Muscle of back (tissue), 11 donors: ENCODE data around the gene RAB40C. TPM values are rescaled to one million over a fixed set of nuclear protein-coding genes. Genes with fewer than 3 reads are reported as not detected.
A peak's percentile ranks its signal among the peaks of the same experiment; 100 is the strongest.

Experiments
- DNase-seq, 3 donors: peaks; one replicate each; pipeline versions ENCODE4 v3.0.0 to v3.0.0-alpha.2; 2013
- polyA plus RNA-seq, 10 donors: library from polyadenylated mRNA; unstranded; fragments of 120-200 nt; gene quantifications; one replicate each; pipeline ENCODE4 v1.2.1, GENCODE V29; 2013; ENCODE audit not compliant: insufficient read length in 10 of 10

The RAB40C gene
- polyA plus RNA-seq, 10 donors: 8.9 to 15.7 (median 10.8) TPM

DNA sequence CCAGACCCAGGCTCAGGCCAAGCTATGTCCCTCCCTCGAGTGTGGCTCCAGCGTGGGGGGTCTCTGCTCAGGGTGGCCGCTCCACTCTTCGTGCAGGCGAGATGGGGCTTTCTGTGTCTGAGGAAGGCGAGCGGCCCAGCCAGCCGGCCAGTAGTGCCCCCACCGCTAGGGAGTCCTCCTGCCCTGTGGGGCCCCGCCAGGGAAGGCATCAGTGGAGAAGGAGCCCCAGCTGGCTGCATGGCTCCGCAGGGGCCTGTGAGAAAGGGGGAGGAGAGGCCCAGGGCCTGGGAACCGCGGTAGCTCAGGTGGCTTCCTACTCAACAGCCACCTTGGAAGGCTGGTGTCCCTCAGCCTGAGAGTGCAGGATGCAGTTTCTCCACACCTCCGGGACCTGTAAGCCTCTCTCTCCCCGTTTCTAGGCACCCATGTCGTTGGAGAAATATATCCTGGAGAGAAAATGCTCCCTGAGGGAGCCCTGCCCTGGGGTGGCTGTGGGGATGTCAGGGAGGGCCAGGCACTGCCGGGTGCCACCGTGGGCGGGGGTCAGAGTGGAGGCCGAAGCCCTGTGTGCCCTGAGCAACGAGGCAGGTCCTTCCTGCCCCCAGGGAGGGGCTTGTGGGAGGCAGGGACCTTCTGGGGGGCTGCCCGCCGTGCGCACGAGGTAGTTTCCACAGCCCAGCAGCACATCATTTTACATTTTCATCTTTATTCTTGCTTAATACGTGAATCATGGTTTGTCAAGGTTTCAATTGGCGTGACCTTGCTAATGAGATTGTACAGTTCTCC lies 16.8 kb upstream of the RAB40C start:
- DNase-seq: no peak

DNA sequence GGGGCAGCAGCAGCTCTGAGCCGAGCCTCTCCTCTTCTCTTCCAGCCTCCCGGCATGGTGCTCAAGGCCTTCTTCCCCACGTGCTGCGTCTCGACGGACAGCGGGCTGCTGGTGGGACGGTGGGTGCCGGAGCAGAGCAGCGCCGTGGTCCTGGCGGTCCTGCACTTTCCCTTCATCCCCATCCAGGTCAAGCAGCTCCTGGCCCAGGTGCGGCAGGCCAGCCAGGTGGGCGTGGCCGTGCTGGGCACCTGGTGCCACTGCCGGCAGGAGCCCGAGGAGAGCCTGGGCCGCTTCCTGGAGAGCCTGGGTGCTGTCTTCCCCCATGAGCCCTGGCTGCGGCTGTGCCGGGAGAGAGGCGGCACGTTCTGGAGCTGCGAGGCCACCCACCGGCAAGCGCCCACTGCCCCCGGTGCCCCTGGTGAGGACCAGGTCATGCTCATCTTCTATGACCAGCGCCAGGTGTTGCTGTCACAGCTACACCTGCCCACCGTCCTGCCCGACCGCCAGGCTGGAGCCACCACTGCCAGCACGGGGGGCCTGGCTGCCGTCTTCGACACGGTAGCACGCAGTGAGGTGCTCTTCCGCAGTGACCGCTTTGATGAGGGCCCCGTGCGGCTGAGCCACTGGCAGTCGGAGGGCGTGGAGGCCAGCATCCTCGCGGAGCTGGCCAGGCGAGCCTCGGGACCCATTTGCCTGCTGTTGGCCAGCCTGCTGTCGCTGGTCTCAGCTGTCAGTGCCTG lies 15.7 kb upstream of the RAB40C start:
- no peak for DNase-seq

DNA sequence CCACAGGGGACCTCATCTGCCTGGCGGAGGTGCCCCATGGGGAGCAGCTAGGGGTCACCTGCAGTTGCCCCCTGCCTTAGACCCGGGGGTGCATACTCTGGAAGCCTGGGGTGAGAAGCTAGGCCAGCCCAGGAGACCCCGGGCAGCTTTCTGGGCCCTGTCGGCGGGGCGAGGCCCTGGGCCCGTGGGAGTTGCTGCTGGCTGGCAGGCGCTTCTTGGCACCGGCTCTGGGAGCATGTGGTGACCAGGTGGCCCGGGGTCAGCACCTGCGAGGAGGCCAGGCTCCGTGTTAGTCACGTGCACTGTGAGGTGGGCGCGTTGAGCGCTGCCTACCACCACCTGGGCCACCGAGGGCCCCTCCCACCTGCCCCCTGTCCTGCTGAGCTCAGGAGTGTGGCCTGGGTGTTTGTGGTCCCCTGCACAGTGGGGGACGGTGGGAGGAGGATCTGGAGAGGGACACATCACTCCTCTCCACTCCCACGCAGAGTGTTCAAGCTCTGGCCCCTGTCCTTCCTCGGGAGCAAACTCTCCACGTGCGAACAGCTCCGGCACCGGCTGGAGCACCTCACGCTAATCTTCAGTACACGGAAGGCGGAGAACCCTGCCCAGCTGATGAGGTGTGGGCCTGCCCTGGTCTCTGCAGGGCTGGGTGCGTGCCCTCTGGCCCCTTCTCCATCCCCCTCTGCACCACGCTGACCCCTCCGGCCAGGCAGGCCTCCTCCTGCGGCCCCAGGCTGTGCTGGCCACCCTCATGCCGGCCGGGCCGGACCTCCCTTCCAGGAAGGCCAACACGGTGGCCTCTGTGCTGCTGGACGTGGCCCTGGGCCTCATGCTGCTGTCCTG lies 14.3 kb upstream of the RAB40C start:
- DNase-seq: no peak

DNA sequence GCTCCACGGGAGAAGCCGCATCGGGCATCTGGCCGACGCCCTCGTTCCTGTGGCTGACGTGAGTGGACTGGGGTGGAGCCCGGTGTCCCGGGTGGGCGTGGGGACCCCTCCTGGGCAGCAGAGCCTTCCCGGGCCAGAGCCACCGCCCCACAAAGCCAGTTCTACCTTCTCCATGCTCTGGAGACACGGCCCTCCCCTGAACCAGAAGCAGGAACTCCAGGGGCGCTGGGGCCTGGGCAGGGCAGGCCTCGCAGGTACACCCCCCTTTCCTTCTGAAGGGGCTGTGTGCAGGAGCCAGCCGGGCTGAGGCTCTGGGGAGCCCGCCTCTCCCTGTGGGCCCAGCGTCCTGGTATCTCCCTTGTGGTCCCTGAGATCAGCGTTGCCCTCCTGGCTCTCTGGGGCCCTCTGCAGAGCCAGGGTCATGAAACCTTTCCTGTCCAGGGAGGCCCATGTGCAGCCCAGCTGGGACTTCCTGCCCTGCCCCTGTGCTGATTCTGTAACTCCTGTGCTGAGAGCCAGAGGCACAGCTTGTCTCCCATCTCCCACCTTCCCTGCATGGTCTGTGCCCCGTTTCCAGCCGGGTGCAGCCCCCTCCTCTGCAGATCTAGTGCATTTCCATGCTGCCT lies 13.6 kb upstream of the RAB40C start:
- DNase-seq: no peak

DNA sequence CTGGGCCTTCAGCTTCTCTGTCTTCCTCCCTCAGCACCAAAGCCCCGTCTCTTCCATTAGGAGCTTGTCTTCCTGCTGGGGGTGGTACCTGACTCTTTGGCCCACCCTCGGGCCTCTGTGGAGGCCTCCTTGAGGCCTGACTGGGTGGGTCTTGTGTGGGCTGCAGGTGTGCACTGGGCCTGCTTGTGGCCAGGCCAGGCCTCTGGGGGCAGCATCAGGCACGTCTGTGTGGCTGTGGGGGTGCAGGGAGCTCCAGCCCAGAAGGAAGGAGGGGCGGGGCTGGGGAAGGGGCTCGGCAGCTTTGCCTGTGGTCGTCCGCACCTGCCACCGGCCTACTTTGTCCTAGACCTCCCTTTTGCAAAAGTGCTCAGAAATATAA lies 13.1 kb upstream of the RAB40C start:
- DNase-seq: no peak

DNA sequence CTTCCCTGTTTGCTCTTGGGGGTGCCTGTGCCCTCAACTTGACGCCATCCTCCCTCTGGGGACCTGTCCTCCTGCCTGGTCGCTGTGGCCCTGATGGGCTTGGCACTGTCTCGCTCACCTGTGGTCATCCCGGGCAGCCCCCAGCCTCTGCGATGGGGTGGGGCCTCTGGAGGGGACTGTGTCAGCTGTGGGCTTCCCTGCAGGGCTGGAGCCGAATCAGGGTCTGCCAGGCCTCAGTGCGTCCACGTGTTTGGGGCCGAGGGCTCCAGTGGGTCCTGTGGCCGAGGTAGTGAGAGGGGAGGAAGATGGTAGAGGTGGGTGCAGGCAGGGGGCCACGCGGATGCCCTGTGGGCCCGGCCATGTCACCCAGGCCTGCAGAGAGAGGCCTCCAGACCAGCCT lies 12.1 kb upstream of the RAB40C start:
- no peak for DNase-seq

DNA sequence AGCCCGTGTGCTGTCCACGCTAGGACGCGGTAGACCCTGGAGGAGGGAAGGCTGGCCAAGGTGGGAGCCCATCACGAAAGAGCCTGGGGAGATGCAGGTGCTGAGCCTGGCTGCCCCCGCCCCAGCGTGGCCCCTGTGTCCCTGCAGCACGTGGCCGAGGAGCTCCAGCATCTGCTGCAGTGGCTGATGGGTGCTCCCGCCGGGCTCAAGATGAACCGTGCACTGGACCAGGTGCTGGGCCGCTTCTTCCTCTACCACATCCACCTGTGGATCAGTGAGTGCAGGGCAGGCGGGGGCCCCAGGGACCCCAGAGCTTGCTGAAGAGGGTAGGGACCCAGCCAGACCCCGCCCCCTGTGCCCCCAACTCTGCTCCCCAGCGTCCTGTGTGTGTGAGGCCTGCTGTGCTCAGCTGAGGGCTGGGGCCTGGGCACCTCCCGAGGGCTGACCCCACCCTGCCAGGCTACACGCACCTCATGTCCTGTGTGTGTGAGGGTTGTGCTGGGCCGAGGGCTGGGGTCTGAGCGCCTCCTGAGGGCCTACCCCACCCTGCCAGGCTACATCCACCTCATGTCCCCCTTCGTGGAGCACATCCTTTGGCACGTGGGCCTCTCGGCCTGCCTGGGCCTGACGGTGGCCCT lies 11.5 kb upstream of the RAB40C start:
- no peak for DNase-seq

DNA sequence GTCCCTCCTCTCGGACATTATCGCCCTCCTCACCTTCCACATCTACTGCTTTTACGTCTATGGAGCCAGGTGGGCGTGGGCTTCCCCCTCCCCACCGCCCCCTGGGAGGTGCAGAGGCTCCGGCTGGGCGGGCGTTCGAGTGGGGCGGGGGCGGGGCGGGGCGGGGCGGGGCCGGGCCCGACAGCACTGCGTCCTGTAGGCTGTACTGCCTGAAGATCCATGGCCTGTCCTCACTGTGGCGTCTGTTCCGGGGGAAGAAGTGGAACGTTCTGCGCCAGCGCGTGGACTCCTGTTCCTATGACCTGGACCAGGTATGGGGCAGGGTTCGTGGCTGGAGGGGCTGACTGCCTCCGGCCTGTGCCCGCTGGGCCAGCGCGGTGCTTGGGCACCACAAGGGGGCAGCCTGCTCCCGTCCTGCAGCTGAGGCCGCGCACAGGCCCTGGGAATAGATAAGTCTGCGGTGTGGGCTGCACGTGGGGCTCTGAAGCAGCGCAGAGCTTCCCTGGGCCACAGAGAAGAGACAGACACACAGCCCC lies 10.9 kb upstream of the RAB40C start:
- DNase-seq: peak; percentile 41 to 76 (median 53)

DNA sequence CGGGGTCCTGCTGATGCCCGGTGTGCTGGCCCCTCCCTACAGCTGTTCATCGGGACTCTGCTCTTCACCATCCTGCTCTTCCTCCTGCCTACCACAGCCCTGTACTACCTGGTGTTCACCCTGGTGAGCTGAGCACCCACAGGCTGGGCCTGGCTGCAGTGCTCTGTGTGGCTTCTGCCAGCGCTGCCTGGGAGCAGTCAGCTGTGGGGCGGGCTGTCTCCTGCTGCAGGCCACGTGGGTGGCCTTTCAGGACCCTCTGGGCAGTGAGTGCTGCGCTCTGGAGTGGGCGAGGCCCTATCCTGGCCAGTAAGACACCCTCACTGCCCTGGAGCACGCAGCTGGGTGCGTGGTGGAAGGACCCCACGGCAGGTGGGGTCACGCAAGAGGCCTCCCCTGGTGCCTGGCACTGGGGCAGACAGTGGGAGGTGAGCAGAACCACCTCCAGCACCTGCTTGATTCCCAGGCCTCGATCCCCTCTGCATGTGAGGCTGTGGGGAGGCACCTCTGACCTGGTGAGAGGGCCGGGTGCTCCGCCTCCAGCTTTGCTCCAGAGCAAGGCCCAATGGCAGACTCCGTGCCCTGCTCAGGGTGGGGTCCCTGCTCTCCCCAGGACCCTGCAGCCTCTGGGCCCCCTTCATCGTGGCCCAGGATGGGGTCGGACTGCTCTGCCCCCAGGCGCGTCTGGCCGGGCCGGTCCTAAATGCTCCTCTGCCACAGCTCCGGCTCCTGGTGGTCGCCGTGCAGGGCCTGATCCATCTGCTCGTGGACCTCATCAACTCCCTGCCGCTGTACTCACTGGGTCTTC lies 9.5 kb upstream of the RAB40C start:
- DNase-seq: no peak

DNA sequence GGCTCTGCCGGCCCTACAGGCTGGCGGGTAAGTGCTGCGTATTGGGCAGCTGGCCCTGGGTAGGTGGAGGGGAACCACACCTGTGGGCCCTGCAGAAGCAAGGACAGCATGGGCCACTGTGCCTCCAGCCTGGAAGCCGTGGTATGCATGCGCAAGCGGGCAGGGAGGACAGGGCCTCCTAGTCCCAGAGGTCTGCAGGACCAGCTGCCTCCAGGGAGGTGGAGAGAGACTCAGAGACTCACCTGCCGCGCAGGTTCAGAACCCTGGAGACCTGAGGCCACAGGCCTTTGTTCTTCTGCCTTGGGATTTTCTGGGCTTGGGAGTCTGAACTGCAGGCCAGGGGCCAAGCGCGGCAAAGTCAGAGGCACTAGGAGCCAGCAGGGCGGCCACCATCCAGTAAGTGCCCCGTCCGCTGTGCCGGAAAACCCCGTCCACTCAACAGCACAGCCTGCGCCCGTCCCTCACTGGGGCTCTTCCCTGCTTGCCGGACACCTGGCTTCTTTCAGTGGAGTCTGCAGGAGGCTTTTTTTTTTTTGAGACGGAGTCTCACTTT lies 8.8 kb upstream of the RAB40C start:
- no peak for DNase-seq

DNA sequence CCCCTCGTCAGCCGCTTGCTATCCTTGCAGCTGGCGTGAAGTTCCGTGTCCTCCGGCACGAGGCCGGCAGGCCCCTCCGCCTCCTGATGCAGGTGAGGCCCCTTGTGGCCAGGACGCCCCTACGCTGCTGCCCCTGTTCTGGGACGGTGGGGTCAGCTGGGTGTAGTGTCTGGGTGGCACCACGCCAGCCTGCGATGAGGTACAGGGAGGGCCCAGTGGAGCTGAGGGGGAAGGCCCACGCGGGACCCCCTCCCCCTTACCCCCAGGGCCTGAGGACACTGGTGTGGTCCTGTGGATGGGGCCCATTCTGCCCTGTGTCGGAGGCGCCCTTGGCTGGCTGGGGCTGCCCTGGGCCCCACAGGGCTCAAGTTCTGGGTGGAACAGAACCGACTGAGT lies 7.7 kb upstream of the RAB40C start:
- no peak for DNase-seq

DNA sequence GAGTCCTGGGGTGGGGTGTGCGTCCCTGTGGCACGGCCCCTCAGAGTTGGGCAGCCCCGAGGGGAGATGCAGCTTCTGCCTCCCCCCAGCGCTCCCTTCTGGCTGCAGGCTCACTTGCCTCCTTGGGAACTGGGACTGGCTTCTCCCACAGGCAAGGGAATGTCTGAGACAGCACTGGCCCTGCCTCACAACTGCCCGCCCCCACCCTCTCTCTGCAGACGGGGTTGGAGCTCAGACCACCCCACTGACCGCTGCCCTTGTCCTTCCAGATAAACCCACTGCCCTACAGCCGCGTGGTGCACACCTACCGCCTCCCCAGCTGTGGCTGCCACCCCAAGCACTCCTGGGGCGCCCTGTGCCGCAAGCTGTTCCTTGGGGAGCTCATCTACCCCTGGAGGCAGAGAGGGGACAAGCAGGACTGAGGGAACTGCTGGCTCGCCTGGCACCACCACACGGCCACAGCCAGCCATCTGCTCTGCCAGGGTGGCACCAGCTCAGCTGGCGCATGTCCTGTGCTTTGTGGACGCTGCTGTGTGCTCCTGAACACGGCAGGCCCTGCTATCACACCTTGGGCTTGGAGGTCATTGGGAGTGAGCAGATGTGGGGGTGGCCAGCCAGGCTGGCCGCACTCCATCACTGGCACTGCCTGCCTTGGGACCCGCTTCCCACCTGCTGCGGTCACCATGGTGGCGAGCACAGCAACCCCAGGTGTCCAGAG lies 7.1 kb upstream of the RAB40C start:
- no peak for DNase-seq

DNA sequence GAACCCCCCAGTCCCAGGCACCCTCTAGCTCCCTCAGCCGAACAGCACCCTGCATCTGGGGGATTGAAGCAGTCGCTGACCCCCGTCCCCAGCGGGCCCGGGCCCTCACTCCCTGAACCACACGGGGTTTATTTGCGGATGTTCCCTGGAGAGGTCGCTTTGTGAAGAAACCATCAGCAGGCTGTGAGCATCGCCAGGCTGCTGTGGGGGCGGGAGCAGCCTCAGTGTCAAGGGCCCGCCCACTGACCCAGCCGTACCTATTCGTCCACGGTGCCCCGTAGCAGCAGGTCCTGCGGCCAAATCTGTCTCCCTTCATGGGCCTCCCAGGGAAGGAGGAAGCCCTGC lies 6.4 kb upstream of the RAB40C start:
- no peak for DNase-seq

DNA sequence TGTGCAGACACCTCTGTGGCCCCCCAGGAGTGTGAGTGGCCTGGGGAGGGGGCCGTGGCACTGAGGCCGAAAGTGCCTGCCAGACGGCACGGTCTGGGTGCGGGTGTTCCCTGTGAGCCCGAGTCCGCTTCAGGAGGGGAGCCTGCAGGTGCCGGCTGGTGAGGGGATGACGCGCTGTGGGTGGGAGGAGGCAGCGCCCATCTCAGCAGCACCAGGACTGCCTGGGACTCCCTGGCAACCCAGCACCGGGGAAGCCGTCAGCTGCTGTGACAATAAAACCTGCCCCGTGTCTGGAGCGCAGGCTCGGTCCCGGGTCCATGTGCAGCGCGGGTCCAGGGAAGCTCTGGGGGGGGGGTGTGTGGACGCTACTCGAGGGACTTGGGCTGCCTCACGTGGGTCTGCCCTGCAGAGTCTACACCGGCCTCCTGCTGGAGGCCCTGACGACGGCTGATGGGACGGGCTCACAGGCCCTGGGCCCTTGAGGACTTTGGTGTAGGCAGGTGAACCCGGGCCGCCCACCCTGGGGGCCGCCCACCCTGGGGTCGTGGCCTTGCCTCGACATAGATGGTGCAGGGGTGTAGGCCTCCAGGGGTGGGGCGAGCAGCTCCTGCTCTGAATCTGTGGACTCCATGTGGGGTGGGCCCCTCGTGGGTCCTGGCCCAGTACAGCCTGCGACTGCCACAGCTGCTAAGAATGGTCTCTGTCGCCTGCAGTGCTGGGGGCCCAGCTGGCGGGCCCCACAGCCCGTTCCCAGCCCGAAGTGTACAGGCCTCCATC lies 5.9 kb upstream of the RAB40C start:
- no peak for DNase-seq

DNA sequence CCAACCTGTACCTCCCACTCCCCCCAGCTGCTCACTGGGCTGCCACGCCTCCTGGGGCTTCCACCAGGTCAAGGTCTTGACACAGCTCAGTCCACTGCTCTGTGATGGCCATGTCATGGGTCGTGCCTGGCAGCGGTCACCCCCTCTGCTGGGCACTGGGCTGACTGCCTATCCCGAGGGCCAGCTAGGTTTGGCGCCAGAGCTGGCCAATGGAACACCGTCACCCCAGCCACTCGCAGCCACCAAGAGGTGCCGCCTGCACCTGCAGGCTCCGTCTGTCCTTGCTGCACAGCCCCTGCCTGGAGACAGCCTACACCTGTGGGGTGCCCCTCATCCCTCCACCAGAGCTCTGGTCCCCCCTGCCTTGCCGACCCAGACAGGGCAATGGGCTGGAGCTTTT lies 4.5 kb upstream of the RAB40C start:
- DNase-seq: no peak

DNA sequence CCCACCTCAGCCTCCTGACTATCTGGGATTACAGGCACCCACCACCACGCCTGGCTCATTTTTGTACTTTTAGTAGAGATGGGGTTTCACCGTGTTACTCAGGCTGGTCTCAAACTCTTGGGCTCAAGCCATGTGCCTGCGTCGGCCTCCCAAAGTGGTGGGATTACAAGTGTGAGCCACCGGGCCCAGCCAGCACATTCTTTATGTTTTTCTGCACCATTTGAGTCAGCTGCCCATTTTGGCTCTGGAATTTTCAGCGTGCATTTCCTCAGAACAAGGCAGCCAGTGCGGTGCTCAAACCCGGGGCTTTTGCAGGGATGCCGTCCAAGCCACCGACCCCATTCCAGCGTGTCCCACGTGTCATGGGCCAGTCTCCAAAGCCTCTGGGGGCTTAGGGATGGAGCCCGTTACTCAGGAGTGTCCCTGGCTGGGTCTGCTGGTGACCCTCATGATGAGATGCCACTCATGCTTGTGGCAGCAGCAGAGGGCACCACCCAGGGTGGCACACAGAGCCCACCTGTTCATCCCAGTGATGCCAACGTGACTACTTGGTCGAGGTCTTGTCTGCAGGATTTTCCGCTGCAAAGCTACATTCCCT lies 3.7 kb upstream of the RAB40C start:
- no peak for DNase-seq

DNA sequence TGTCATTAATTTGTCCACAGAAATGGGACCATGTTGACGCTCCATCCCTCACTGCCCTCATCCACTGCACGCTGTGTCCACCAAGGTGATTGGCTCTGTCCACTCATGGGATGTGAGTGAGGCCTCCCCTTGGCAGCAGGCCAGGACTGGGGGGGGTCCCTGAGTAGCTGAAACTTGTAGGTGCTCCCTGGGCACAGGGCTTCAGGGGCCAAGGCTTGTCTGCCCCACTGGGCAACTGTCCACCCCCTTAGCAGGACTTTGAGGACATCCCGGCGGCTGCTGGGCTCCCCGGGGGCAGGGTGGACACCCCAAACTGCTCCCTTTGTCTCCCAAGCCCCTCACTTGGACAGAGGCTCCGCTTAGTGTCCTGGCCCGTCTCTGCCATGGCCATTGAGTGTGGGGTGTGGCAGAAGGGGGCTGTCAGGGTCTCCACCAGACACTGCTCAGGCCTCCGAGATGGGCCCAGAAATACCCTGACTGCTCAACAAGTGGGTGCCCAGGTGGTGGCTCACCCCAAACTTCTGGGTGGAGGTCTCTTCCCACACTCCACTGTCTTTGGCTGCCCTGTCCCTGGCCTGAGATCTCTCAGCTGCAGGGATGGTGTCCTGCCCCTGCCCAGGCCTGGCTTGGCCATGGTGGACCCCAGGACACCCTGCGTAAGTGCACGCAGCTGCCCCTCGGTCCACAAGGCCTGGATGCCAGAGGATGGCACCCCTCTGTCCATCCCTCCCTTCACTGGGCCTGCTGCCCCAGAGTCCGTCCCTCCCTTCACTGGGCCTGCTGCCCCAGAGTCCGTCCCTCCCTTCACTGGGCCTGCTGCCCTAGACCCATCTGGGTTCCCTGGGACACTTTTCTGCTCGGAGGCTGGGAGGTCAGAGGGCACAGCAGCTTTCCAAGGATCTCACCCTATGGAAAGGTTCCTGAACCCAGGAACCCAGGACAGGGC lies 2.9 kb upstream of the RAB40C start:
- no peak for DNase-seq
